GM15510 (cell line): Measurements from ENCODE around the gene SELENOF.

Source experiments
- POLR2A ChIP-seq: IDR thresholded peaks from 3 replicates; pipeline ENCODE4 v1.6.1; 2011; ENCODE audit warnings: borderline replicate concordance; ENCODE audit not compliant: insufficient read length; ENCODE audit errors: extremely low read depth

Gene SELENOF

DNA sequence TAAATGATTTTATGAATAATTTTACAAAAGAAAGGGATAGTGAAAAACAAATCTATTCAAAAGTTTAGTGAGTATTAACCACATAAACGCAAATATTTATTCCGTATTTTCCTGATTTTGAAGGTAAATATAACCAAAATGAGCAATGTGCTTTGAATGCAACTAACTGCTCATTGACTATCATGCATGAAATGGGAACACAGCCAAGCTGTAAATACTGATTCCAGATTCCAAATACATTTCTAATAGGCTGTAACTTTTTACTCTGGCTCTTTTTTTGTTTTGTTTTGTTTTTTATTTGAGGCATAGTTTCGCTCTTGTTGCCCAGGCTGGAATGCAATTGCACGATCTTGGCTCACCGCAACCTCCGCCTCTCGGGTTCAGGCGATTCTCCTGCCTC lies 41.8 kb downstream of the SELENOF start:
- no peak for TF ChIP-seq POLR2A

DNA sequence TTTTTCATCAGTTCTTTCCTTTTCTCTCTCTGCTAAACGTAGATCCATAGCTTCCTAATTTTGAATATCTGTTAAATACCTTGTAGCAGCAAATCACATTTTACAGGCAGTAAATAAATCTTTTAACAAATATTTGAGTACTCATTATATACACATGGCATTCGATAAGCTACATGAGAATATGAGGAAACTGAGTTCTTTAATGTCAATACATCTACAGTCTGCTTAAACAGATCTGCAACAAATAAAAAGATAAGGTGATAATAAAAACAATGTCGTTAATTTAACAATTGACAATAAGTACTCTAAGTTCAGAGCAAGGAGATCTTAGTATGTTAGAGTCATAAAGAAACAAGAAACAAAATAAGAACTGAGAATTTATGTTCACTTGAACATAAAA lies 42.9 kb downstream of the SELENOF start:
- no peak for TF ChIP-seq POLR2A

GRCh38 chr1:86868477-86868876 lies 45.4 kb downstream of the SELENOF start:
- no peak for TF ChIP-seq POLR2A

- TF ChIP-seq POLR2A: no peak
These were observed 47.3 kb downstream of the SELENOF start for GRCh38 chr1:86866665-86867064.

DNA sequence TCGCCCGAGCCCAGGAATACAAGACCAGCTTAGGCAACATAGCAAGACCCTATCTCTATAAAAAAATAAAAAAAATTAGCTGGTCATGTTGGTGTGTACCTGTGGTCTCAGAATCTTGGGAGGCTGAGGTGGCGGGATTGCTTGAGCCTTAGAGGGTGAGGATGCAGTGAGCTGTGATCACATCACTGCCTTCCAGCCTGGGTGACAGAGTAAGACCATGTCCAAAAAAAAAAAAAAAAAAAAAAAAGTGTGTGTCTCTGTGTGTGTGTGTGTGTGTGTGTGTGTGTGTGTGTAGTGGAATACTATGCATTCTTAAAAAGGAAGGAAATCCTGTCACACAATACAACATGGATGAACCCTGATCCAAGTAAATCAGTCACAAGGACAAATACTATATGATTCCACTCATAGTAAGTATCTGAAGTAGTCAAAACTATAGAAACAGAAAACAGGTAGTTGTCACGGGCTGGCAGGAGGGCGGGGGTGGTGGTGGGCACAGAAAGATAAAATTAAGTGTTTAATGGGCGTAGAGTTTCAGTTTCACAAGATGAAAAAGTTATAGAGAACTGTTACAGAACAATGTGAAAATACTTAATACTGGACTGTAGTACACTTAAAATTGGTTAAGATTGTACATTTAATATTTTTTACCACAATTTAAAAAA lies 47.8 kb downstream of the SELENOF start:
- no peak for TF ChIP-seq POLR2A

- TF ChIP-seq POLR2A: no peak
These were observed 51.0 kb downstream of the SELENOF start for GRCh38 chr1:86862920-86863319.

GRCh38 chr1:86861424-86861823 lies 52.5 kb downstream of the SELENOF start:
- no peak for TF ChIP-seq POLR2A

DNA sequence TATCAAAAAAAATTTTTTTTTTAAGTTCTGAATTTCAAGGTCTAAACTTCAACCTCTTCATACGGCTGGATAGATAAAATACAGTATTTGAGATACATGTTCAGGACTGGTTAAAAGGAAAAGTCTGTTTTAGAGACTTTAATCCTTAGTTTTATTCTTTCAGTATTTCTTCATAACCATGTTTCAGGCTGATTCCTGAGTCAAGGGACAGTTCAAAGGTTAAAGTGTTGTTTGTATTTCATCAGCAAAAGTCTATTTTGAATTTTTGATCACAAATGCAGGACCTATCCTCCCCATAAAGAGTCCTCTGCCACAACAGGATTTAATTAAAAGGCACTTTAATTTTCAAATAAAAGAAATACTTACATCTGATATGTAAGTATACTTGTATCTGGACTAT lies 53.5 kb downstream of the SELENOF start:
- no peak for TF ChIP-seq POLR2A

GRCh38 chr1:86860020-86860419 lies 53.9 kb downstream of the SELENOF start:
- TF ChIP-seq POLR2A: no peak

DNA sequence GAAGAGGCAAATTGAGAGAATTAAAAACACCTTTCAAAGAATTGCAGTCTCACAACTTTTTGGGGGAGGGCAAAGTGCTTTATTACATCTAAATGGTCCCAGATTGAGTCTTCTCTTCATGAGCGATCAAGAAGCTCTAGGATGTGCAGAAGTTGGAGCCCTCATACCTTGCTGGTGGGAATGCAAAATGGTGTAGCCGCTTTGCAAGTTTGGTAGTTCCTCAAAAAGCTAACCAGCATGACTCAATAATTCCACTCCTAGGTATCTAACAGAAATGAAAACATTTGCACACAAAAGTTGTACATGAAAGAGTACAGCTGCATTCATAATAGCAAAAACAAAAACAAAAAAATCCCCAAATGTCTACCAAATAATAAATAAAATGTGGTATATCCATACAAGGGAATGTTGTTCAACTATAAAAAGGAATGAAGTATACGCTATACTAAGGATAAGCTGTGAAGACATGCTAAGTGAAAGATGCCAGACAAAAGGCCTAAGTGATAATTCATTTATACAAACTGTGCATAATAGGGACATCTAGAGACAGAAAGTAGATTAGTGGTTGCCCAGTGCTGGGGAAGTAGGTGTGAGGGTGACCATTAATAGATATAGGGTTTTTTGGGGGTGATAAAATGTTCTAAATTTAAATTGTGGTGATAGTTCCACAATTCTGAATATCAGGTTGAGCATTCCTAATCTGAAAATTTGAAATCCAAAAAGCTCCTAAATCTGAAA lies 55.2 kb downstream of the SELENOF start:
- no peak for TF ChIP-seq POLR2A

DNA sequence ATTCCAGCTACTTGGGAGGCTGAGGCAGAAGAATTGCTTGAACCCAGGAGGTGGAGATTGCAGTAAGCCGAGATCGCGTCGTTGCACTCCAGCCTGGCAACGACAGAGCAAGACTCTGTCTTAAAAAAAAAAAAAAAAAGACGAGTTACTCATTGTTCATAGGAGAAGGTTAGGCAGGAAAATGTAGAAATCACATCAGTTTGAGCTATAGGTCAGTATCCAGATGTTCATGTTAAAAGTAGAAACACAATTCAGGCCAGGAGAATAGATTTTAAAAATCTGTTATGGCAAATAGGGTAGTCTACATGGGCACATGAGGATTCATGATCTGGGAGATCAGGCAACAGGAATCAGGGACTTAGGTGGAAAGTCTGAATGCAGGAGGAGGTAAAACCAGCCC lies 57.7 kb downstream of the SELENOF start:
- TF ChIP-seq POLR2A: no peak

DNA sequence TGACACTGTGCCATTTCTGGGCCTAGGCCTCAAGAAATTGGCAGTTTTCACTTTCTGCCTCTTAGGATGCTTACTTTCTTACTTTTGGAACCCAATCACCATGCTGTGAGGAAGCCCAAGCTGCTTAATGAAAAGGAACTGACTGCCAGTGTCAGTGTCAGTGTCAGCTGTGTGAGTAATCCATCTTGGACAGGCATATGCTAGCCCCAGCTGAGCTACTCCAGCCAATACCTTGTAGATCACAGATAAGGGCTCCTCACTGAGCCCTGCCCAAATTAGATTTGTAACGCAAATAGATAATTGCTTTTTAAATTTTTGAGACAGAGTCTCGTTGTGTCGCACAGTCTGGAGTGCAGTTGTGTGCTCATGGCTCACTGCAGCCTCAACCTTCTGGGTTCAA lies 59.6 kb downstream of the SELENOF start:
- TF ChIP-seq POLR2A: no peak

DNA sequence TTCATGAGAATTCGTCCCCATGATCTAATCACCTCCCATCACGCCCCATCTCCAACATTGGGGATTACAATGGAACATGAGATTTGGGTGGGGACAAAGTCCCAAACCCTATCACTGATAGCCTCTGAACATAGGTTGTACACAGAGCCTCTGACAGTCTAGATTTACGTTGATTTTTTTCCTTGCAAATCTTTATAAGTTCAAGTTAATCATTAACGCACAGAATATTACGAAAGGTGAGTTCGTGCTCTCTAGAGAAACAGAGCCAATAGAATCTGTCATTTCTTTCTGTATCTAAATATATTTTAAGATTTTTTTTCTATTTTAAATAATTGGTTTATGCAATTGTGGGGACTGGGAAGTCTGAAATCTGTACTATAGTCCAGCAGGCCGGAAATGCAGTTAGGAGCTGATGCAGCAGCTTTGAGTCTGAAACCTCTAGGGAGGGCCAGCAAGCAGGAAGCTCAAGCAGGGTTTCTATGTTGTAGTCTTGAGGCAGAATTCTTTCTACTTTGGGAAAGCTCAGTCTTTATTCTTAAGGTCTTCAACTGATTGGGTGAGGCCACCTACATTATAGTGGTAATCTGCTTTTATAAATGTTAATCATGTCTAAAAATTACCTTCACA lies 61.0 kb downstream of the SELENOF start:
- no peak for TF ChIP-seq POLR2A

DNA sequence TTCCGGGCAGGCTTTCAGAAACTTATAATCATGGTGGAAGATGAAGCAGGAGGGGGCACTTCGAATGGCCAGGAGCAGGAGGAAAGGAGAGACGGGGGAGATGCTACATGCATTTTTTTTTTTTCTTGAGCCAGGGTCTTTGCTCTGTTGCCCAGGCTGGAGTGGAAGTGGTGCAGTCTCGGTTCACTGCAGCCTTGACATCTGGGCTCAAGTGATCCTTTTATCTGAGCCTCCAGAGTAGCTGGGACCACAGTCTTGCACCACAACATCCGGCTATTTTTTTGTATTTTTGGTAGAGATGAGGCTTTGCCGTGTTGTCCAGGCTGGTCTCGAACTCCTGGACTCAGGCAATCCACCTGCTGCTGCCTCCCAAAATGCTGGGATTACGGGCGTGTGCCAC lies 61.6 kb downstream of the SELENOF start:
- TF ChIP-seq POLR2A: no peak

- TF ChIP-seq POLR2A: no peak
These were observed 64.2 kb downstream of the SELENOF start for GRCh38 chr1:86849756-86850155.

- TF ChIP-seq POLR2A: no peak
These were observed 65.3 kb downstream of the SELENOF start for GRCh38 chr1:86848654-86849053.
